HG02943 (cell line): Measurements from ENCODE around the gene ASIC4.

Source experiments
- ATAC-seq: cut with Tn5 transposase; IDR thresholded peaks from one replicate; pipeline ENCODE4 v1.9.1; 2021; ENCODE audit warnings: mild to moderate bottlenecking, low read depth, moderate library complexity; ENCODE audit not compliant: unreplicated experiment

Gene ASIC4

GRCh38 chr2:219578811-219579613, 64.7 kb downstream of the ASIC4 start:
- ATAC-seq, result no peak

- no peak for ATAC-seq
These were observed 67.1 kb downstream of the ASIC4 start for GRCh38 chr2:219581346-219581745.
